ENCODE data around the gene R3HDM4.
A peak's percentile ranks its signal among the peaks of the same experiment; 100 is the strongest.

The R3HDM4 gene
- long read RNA-seq, transcript R3HDM4-201 (8 exons, 1,815 nt): major isoform, 7 of 14 reads
- long read RNA-seq, partial matches to known transcripts: 1 of 14 reads
- long read RNA-seq, other reads (novel, unspliced or antisense): 4 of 14 reads

DNA sequence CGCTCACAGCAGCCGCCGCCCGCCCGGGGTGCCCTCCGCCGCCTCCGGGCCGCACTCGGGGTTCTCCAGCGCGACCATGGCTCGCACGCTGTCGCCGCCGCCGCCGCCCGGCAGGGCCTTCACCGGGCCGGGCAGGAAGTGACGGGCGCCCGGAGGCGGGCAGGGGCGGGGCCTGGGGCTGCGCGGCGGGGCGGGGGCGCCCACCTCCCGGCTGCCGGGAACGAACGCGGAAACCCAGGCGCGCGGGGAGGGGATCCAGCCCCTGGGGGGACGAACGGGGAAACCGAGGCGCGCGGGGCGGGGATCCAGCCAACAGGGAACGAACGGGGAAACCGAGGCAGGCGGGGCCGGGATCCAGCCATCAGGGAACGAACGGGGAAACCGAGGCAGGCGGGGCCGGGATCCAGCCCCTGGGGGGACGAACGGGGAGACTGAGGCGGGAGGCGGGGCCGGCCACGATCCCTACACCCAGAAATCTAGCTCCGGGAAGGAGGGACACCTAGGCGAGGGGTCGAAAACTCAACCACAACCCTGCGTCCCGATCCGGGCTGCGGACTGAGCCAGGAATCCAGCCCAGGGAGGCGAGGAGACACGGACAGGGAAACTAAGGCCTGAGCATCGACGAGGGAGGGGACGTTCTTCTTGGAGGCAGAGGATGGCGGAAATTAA is at the start of gene R3HDM4:
TSS of gene R3HDM4 (minus strand) at position 140 of the 669 bp plus-strand sequence. CDS start at position 78, 62 bp downstream.
- DNase-seq (ENCODE audit: low read depth in 1 of 2, low spot score in 1 of 2): peak in 1 of 2 experiments; percentile 60
- peaks cover 17% of the 10 kb centered on the region for H3K27me3 ChIP-seq (ENCODE audit: insufficient read depth, poor library complexity, severe bottlenecking)

DNA sequence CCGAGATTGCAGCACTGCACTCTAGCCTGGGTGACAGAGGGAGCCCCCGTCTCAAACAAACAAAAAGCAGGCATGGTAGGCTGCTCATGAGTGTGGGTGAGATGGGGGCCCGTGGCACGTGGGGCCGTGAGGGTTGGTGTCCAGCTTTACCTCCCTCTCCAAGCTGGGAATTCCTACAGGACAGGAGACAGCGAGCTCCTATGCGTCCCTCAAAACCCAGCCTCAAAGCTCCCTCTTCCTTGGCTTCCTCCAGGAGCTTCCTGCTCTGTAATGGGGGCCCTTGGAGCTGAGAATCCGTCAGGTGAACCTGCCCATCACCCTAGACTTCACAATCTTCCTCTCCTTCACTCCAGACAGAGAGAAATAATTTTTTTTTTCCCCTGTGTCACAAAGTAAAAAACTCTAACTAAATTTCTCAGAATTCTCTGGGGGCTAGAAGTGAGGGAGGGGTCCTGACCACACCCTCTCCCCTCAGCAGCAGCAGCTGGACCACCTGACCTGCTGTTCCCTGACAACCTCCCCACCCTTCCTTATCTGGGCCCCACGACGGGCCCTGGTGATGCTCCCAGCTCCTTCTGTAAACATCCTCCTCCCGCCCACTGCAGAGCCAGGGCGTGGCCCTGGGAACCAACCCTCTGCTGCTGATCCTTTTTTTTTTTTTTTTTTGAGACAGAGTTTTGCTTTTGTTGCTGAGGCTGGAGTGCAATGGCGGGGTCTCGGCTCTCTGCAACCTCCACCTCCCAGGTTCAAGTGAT is 49.0 kb upstream of the R3HDM4 start:
- DNase-seq (ENCODE audit: low read depth in 1 of 2, low spot score in 1 of 2): no peak
- Histone ChIP-seq H3K27ac (replicated peaks) (no peak overlapping the region), H3K4me3 (replicated peaks; ENCODE audit: insufficient read depth, low read length) (no peak overlapping the region), H3K27me3 (ENCODE audit: insufficient read depth, poor library complexity, severe bottlenecking) (no peaks in the 10 kb centered on the region)
- TF ChIP-seq, protein P1, sequence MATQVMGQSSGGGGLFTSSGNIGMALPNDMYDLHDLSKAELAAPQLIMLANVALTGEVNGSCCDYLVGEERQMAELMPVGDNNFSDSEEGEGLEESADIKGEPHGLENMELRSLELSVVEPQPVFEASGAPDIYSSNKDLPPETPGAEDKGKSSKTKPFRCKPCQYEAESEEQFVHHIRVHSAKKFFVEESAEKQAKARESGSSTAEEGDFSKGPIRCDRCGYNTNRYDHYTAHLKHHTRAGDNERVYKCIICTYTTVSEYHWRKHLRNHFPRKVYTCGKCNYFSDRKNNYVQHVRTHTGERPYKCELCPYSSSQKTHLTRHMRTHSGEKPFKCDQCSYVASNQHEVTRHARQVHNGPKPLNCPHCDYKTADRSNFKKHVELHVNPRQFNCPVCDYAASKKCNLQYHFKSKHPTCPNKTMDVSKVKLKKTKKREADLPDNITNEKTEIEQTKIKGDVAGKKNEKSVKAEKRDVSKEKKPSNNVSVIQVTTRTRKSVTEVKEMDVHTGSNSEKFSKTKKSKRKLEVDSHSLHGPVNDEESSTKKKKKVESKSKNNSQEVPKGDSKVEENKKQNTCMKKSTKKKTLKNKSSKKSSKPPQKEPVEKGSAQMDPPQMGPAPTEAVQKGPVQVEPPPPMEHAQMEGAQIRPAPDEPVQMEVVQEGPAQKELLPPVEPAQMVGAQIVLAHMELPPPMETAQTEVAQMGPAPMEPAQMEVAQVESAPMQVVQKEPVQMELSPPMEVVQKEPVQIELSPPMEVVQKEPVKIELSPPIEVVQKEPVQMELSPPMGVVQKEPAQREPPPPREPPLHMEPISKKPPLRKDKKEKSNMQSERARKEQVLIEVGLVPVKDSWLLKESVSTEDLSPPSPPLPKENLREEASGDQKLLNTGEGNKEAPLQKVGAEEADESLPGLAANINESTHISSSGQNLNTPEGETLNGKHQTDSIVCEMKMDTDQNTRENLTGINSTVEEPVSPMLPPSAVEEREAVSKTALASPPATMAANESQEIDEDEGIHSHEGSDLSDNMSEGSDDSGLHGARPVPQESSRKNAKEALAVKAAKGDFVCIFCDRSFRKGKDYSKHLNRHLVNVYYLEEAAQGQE (IDR thresholded peaks at IDR 0.05; ENCODE audit: insufficient replicate concordance, low read depth): no peak
- TF ChIP-seq POLR2AphosphoS5 (IDR thresholded peaks at IDR 0.05; ENCODE audit: low read depth): no peak
- no peak for TF ChIP-seq GABPA (IDR thresholded peaks at IDR 0.05; ENCODE audit: low read depth)
- TF ChIP-seq SPI1 (IDR thresholded peaks at IDR 0.05; ENCODE audit: borderline replicate concordance, low read depth): no peak
- TF ChIP-seq, protein P2, sequence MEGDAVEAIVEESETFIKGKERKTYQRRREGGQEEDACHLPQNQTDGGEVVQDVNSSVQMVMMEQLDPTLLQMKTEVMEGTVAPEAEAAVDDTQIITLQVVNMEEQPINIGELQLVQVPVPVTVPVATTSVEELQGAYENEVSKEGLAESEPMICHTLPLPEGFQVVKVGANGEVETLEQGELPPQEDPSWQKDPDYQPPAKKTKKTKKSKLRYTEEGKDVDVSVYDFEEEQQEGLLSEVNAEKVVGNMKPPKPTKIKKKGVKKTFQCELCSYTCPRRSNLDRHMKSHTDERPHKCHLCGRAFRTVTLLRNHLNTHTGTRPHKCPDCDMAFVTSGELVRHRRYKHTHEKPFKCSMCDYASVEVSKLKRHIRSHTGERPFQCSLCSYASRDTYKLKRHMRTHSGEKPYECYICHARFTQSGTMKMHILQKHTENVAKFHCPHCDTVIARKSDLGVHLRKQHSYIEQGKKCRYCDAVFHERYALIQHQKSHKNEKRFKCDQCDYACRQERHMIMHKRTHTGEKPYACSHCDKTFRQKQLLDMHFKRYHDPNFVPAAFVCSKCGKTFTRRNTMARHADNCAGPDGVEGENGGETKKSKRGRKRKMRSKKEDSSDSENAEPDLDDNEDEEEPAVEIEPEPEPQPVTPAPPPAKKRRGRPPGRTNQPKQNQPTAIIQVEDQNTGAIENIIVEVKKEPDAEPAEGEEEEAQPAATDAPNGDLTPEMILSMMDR (IDR thresholded peaks at IDR 0.05; ENCODE audit: insufficient read depth, low read length): no peak

More for the DNA sequence above, at the start of gene R3HDM4:
- Histone ChIP-seq H3K4me3 (replicated peaks; ENCODE audit: insufficient read depth, low read length) (peak within 1 kb of the TSS; percentile 89), H3K27ac (replicated peaks) (peak within 1 kb of the TSS; percentile 76)
- TF ChIP-seq SPI1 (IDR thresholded peaks at IDR 0.05; ENCODE audit: borderline replicate concordance, low read depth): no peak
- TF ChIP-seq, protein P2 (IDR thresholded peaks at IDR 0.05; ENCODE audit: insufficient read depth, low read length): no peak
- peak; percentile 46; the same call in 1 of the 2 replicates for TF ChIP-seq POLR2AphosphoS5 (IDR thresholded peaks at IDR 0.05; ENCODE audit: low read depth)
- TF ChIP-seq, protein P1 (IDR thresholded peaks at IDR 0.05; ENCODE audit: insufficient replicate concordance, low read depth): no peak
- no peak for TF ChIP-seq GABPA (IDR thresholded peaks at IDR 0.05; ENCODE audit: low read depth)

DNA sequence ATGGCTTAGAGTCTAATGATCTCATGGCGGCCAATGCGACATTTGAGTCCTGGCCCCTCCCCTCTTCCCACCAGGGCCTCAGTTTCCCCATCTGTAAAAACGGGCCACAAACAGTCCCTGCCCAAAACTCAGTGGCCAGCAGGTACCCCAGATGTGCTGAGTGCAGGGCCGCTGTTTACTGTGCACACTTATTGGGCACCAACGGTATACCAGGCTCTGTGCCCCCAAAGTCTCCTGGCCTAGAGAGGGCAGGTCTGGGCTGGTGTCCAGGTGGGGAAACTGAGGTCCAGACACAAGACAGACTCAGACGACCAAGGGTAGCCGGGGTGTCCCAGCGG is 47.6 kb upstream of the R3HDM4 start:
- Histone ChIP-seq H3K27me3 (ENCODE audit: insufficient read depth, poor library complexity, severe bottlenecking) (no peaks in the 10 kb centered on the region), H3K27ac (replicated peaks) (no peak overlapping the region), H3K4me3 (replicated peaks; ENCODE audit: insufficient read depth, low read length) (no peak overlapping the region)
- TF ChIP-seq GABPA (IDR thresholded peaks at IDR 0.05; ENCODE audit: low read depth) (no peak), POLR2AphosphoS5 (IDR thresholded peaks at IDR 0.05; ENCODE audit: low read depth) (no peak), SPI1 (IDR thresholded peaks at IDR 0.05; ENCODE audit: borderline replicate concordance, low read depth) (no peak)
- TF ChIP-seq, protein P2 (IDR thresholded peaks at IDR 0.05; ENCODE audit: insufficient read depth, low read length): no peak
- TF ChIP-seq, protein P1 (IDR thresholded peaks at IDR 0.05; ENCODE audit: insufficient replicate concordance, low read depth): no peak
- no peak for DNase-seq (ENCODE audit: low read depth in 1 of 2, low spot score in 1 of 2)

All from HL-60 (cell line).